HG03432 (cell line): ENCODE data around the gene RIN3.
A peak's percentile ranks its signal among the peaks of the same experiment; 100 is the strongest.

Source experiments
- ATAC-seq: cut with Tn5 transposase; IDR thresholded peaks from one replicate; pipeline ENCODE4 v1.9.1; 2021; ENCODE audit warnings: mild to moderate bottlenecking, moderate library complexity; ENCODE audit not compliant: unreplicated experiment

The RIN3 gene

DNA sequence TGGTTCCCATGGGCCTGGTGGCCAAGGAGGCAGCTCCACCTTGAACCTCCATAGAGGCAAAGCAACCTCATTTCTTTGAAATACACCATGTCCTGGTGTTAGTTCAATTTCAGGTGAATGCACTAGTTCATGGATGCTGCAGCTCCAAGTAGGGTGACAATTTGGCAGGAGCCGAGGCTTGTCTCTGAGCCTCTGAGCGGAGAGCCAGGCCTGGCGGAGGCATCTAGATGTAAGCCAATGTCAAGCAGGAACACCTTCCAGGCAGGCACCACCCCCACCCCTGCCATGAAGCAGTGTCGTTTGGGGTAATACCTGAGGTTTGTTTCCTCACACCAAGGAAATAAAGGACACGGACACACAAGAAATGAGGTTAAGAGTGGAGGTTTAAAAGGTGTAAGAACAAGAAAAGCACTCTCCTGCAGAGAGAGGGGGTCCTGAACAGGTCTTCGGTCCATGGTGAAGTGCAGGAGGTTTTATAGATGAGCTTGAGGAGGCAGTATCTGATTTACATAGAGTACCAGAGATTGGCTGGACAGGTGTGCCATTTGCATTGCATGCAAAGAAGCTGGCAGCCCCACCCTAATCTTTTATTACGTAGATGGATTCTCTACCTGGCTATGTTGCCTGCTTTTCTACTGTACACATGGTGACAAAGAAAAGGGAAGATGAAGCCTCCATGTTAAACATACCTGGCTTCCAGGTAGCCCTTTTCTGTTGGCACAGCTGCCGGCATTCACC, 60.3 kb downstream of the RIN3 start:
- no peak for ATAC-seq

DNA sequence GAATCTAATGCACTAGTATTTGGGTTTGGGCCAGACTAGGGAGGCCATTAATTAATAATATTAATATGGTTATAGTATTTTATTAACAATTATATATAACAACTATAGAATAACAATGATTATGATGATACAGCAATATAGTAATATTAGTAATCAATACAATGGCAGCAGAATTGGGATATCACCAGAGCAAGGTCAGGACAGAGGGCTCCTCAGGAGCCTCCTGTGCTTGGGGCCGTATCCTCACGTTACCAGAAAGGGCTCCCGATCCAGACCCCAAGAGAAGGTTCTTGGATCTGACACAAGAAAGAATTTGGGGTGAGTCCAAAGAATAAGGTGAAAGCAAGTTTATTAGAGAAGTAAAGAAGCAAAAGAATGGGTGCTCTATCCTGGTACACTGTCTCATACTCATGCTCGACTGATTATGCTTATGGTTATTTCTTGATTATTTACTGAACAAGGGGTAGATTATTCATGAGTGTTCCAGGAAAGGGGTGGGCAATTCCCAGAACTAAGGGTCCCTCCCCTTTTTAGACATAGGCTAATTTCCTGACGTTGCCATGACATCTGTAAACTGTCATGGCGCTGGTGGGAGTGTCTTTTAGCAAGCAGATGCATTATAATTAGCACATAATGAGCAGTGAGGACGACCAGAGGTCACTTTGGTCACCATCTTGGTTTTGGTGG, 61.6 kb downstream of the RIN3 start:
- ATAC-seq, result no peak

DNA sequence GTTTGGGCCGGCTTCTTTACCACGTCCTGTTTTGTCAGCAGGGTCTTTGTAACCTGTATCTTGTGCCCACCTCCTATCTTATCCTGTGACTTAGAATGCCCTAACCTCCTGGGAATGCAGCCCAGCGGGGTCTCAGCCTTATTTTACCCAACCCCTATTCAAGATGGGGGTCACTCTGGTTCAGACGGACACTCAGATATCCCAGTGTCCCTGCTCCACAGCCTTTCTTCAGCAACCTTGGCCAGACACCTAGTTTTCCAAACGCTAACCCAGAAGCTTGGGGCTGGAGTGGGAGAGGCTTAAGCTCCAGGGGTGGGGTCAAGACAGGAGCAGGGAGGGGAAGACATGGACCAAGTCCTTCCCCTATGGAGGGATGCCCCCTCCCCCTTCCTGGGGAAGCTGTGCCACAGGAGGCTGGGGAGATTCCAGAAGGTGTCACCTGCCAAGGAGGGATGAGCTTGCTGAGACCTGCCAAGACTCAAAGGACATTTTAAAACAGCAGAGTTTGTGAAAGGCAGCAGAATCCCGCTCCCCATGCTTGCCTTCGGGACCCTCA, 62.2 kb downstream of the RIN3 start:
- ATAC-seq, result no peak

DNA sequence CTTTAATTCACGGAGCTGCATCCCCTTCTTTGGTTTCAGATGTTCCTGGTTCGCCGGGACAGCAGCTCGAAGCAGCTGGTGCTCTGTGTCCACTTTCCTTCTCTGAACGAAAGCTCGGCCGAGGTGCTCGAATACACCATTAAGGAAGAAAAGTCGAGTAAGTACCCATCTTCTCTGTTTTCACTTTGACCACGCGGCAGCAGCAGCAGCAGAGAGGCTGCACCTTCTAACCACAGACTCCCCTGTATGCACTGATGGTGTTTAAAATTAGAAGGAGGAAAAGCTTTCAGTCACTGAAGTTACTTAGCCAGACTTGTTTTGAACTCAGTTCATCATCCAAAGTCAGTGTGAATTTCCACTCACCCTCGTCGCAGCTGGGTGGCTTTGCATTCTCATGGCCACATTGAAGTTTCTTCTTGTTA, 63.8 kb downstream of the RIN3 start:
- peak; percentile 79 for ATAC-seq

DNA sequence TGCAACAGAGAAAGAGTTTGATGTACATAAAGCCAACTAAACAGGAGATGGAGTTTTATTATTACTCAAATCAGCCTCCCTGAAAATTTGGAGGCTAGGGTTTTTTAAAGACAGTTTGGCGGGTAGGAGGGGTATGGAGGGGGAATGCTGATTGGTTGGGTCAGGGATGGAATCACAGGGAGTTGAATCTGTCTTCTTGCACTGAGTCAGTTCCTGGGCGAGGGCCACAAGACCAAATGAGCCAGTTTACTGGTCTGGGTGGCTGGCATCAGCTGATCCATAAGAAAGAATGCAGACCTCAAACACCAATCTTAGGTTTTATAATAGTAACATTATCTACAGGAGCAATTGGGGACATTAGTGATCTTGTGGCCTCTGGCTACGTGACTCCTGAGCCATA, 64.9 kb downstream of the RIN3 start:
- ATAC-seq, result no peak

DNA sequence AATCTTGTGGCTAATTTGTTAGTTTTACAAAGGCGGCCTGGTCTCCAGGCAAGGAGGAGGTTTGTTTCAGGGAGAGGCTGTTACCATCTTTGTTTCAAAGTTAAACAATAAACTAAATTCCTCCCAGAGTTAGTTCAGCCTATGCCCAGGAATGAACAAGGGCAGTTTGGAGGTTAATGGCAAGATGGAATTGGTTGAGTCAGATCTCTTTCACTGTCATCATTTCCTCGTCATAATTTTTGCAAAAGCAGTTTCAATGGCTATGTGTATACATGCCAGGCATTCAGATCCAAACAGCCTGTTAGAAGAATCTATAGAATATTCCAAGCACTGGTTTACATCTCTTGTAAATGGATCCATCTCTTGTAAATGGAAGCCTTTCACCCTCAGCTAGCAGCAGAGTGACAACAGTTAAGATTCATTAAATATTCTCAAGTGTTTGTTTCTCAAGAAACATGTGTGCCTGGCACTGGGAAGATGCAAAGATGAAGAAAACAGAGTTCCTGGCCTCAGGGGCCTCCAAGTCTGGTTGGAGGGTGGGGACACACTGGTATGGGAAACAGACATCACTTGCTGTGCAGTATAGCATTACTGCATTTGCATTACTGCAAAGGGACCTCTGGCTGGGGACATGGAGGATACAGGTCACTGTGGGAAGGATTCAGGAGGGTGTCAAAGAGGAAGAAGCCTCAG, 65.8 kb downstream of the RIN3 start:
- ATAC-seq, result no peak

DNA sequence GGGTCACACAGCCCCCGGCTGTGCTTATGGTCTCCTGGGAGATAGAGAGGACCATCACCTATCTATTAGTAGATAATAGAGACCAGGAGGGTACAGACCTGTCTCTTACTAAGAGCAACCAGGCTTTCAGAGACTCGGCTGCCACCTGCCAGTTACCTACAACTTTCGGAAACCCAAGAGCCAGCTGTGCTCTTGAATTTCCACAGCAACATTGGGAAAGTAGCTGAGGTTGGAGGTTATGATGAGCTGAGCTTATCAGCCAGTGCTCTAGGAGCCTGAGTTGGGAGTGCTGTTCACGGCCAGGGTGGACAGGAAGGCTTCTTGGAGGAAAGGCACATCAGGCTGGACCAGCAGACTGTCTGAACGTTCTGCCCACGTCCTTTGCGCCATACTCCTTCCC, 67.6 kb downstream of the RIN3 start:
- no peak for ATAC-seq

DNA sequence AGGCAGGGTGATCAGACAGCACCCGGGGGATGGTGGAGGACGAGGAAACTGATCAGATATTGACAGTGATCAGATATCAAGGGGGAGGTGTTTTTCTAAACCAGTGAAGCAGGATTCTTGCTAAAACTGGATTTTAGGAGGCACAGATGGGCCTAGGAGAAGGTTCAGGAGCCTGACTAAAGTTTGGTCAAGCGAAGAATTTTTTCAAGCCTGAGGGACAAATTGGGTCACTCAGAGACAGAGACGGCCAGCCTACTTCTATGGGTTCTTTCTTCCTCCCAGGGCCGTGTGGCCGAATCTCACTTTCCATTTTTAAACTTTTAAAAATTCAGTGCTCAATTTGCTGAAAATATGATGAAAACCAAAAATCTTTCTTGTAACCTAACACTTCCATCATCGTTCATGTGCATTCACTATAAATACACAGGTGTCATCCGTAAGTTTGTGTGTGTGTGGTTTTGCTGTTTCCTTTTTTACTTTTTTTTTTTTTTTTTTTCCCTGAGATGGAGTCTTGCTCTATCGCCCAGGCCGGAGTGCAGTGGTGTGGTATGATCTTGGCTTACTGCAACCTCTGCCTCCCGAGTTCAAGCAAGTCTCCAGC, 68.5 kb downstream of the RIN3 start:
- no peak for ATAC-seq

DNA sequence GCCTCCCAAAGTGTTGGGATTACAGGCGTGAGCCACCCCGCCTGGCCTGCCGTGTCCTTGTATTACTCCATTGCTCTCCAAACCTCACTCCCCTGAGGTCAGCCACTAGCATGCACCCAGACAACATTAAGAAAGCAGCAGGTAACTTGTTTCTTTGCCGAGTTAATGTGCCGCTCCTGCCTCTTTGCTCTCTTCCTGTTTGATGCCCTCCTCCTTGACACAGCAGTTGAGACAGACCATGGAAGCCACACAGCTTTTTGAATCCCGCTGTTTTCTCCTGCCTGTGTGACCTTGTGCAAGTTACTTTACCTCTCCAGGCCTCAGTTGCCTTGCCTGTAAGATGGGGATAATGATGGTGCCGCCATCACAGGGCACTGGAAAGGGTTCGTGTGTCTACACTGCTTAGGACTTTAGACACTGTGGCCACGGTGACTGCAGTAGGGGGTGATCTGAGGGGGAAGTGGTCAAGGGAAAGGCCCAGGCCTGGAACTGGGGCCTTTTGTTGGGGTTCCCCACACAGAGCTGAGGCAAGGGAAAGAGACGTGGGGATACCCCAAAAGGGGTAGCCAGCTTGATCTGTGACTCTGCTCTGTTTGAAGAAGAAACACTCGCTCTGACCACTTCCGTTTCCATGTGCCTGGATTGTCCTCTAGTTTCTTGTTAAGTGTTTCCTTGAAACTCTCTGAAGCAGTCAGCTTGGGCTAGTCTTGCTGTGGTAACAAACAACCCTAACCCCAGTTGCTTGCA, 69.3 kb downstream of the RIN3 start:
- ATAC-seq, result peak; percentile 62

DNA sequence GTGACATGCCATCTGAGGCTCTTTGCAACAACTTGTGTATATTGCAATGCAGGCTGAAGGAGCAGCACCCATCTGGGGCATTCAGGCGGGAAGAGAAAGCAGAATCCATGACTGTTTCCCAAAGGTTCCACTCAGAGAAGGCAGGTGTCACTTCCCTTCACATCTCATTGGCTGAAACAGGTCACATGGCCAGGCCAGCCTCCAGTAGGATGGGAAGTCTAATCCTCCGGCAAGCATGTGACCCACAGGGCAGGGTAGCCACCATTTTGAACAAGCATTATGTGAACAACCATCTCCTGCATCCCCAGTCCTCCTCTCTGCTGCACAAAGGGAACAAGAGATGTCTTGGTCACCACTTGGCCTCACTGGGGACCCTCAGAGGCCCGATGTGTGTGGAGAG, 70.6 kb downstream of the RIN3 start:
- ATAC-seq, result no peak

DNA sequence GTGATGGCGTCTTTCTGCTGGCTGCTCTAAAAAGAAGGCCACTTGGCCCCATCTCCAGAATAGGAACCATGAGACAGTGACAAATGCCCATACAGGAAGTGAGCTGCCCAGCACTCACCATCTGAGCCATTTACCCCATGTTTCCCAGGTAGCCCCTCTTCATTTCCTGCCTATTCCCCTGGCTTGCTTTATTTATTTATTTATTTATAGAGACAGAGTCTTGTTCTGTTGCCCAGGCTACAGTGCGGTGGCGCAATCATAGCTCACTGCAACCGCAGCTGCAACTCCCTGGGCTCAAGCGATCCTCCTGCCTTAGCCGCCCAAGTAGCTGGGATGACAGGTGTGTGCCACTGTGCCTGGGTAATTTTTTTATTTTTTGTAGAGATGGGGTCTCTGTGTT, 71.2 kb downstream of the RIN3 start:
- ATAC-seq, result no peak

DNA sequence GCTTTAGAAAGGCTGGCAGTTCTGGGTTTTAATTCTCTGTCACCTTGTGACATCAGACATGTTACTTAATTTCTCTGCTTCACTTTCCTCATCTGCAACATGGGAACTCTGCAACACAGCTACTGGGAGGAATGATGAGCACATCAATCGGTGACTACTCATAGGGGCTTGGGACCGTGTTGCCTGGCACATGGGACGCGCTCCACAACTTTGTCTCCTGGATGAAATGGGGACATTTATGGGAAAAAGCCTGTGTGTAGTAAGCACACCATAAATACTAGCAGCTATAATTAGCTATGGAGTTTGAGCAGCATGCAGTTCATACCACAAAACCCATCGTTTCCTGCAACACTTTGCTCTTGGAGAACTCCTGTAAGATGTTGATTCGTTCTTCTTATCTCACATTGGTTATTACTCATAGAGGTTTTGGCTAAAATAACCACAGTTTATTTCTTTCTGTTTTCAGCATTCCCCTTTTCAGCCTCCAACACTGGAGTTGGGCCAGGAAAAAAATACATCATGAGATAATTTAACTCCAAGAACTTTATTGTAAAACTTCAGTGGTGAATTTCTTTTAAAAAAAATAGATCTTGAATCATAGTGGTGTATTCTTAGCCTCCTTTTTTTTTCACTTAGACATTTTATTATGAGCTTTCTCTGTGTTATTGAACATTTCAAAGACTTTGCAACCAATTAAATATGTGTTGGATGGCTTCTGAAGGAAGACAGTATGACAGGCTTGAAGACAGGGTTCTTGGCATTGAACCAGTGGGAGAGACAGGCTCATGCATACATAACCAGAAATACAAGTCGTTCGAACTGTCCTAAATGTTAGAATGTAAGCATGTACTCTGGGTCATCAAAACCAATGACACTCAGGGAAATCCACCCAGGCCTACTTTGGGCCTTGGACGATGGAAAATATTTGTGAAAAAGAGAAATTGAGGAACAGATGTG, 72.7 kb downstream of the RIN3 start:
- ATAC-seq, result peak; percentile 38

DNA sequence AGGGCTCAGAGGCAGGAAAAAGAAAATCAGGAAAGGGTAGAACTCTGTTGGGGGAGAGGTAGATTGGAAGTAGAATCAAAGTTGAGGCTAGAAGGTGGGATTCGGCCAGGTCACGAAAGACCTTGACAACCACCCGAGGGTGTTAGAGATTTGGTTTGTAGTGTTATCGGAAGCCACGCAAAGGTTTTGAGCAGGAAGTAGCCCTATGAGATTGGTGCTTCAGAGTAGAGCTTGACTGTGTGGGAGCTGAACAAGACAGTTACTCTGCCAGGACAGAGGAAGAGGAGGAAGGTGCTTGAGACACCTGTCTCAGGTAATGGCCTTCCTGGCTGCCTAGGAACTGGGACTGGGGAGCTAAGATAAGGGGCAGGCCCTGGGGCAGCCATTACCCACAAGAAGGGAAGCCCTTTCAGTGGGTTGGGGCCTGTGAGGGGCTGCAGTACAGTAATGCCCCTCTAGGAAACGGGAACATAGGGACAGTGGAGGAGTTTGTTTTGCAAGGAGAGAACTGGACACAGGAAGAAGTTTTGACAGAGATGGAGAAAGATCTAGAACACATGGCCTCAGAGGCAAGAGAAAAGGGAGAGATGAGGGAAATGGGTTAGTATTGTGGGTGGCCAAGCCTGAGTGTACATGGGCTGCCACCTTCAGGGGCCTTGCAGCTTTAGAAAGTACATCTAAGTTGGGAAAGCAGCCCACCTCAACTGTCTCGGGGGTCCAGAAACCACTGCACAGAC, 73.5 kb downstream of the RIN3 start:
- ATAC-seq, result no peak

DNA sequence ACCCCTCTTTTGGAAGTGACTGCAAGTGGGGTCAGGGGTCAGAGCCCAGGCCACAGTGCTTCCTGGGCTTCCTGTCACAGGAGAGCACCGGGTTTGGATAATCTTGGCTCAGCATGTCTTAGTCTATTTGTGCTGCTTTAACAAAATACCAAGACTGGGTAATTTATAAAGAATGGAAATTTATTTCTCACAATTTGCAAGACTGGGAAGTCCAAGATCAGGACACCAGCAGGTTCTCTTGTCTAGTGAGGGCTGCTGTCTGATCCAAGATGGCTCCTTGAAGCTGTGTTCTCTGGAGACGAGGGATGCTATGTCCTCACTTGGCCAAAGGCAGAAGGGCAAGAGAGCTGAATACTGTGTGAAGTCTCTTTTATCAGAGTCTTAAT, 74.1 kb downstream of the RIN3 start:
- ATAC-seq, result no peak

DNA sequence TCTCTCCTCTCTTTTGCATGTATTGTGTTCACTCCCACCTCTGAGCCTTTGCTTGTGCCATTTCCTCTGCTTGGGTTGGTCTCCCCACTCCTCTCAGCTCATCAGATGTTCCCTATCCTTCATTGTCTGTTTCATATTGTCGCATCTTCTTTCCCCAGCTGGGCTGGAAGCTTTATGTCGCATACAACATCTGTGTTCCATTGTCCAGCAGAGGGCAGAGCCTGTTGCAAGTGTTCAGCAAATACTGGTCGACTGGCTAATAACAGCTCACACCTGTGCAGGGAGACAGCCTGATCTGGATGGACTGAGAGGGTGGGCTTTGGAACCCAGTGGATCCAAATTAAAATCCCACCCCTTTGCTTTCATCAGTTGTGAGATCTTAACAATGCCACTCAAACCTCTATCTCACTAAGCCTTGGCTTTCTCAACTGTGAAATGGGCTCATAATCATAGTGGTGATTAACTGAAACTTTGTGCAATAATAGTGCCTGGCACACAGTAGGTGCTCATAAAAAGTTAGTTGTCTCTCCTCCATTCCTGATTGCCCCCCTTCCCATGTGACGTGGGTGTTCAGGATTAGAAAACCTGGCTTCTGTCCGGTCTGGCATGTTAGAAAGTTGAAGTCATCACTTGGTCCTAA, 75.8 kb downstream of the RIN3 start:
- no peak for ATAC-seq

DNA sequence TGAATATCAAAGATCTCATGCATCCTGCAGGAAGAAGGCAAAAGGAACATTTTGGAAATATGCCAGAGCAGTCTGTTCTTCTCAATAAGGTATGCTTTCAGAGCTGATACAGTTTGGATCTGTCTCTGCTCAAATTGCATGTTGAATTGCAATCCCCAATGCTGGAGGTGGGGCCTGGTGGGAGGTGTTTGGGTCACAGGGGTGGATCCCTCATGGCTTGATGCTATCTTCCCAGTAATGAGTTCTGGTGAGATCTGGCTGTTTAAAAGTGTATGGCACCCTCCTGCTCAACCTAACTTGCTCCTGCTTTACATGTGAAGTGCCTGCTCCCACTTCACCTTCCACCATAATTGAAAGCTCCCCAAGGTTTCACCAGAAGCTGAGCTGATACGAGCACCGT, 76.6 kb downstream of the RIN3 start:
- ATAC-seq, result no peak

DNA sequence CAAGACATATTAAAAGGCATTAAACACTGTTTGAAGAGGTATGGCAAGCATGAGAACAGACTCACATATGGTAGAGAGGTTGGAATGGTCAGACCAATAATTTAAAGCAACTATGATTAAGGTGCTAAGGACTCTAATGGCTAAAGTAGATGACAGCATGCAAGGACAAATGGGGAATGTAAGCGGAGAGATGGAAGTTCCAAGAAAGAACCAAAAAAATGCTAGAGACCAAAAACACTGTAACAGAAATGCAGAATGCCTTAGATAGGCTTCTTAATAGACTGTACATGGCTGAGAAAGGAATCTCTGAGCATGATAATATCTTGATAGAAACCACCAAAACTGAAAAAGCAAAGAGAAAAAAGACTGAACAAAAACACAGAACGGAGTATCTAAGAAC, 77.4 kb downstream of the RIN3 start:
- no peak for ATAC-seq

DNA sequence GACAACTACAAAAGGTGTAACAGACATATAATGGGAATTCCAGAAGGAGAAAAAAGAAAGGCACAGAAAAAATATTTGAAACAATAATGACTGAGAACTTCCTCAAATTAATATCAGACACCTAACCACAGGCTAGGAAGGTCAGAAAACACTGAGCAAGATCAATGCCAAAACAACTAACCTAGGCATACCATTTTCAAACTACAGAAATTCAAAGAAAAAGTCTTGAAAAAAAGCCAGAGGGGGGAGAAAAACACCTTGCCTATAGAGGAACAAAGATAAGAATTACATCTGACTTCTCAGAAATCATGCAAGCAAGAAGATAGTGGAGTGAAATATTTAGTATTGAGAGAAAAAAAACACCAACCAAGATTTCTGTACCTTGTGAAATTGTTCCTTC, 77.8 kb downstream of the RIN3 start:
- no peak for ATAC-seq
